ENCODE results near the gene PI4KA.
"Not testable (repeated sequence)": the region's sequence is repeated elsewhere in the genome, so short reads cannot be mapped to it uniquely, and the experiment has no call there.

PI4KA gene

DNA sequence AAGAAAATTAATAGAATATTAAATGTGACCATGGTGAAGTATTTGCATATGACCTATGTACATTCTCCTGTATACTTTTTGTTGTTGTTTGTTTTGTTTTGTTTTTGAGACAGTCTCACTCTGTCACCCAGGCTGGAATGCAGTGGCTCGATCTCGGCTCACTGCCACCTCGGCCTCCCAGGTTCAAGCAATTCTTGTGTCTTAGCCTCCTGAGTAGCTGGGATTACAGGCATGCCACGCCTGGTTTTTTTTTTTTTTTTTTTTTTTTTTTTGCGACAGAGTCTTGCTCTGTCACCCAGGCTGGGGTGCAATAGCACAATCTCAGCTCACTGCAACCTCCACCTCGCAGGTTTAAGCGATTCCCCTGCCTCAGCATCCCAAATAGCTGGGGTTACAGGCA lies 39.1 kb upstream of the PI4KA start:
- no CpG with 5 or more reads among the region's 7 CpGs for WGBS (ENCODE audit: extremely low coverage, insufficient coverage, insufficient read length)
- H2BK120ac ChIP-seq (ENCODE audit: insufficient read depth, low read length, poor library complexity); H3K79me2 ChIP-seq (ENCODE audit: control insufficient read depth, insufficient read depth, low read length, poor library complexity): not testable (repeated sequence)

DNA sequence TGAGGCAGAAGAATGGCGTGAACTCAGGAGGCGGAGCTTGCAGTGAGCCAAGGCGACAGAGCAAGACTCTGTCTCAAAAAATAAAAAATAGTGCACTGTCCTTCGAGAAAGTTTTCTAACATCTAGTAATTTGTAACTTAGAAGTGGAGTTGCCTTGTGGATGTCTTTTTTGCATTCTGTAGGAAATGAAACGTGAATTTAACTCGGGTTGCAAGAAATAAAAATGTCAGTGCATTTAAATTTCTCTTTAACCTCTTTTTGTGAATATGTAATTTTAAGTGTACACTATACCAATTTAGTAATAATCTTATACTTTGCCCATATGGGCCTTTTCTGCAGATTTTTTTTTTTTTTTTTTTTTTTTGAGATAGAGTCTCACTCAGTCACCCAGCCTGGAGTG lies 32.4 kb upstream of the PI4KA start:
- Histone ChIP-seq H3K9ac (ENCODE audit: low read length) (no peak overlapping the region), H4K91ac (ENCODE audit: low read depth, low read length) (no peak overlapping the region), H3K27ac (ENCODE audit: low read depth, low read length) (no peak overlapping the region), H3K4ac (ENCODE audit: low read depth, low read length) (no peak overlapping the region), H2BK5ac (ENCODE audit: low read depth, low read length, poor library complexity) (no peak overlapping the region), H2BK120ac (ENCODE audit: insufficient read depth, low read length, poor library complexity) (no peak overlapping the region), H2AK5ac (ENCODE audit: low read length) (no peak overlapping the region), H4K12ac (ENCODE audit: low read depth, low read length) (no peak overlapping the region), H3K14ac (ENCODE audit: low read length) (no peak overlapping the region), H3K4me1 (ENCODE audit: control insufficient read depth in 1 of 2, insufficient read depth in 2 of 2, low read length in 2 of 2) (peaks cover 0 to 3% of the 10 kb centered on the region in 2 experiments), H2AFZ (ENCODE audit: insufficient read depth, low read length, poor library complexity) (no peak overlapping the region), H3K23ac (ENCODE audit: low read length) (no peak overlapping the region), H3K36me3 (ENCODE audit: control insufficient read depth in 1 of 2, insufficient read depth in 2 of 2, low read length in 2 of 2) (peaks cover 8 to 14% of the 10 kb centered on the region in 2 experiments), H3K4me2 (ENCODE audit: low read length) (no peak overlapping the region), H4K8ac (ENCODE audit: low read depth, low read length) (no peak overlapping the region), H3K27me3 (ENCODE audit: insufficient read depth, low read length) (no peaks in the 10 kb centered on the region), H3K18ac (ENCODE audit: low read length) (no peak overlapping the region), H3K9me3 (ENCODE audit: insufficient read depth, low read depth, low read length) (no peaks in the 10 kb centered on the region), H3K4me3 (ENCODE audit: low read depth, low read length) (no peak overlapping the region), H3K79me1 (ENCODE audit: low read length) (no peaks in the 10 kb centered on the region), H3K79me2 (ENCODE audit: control insufficient read depth, insufficient read depth, low read length, poor library complexity) (no peaks in the 10 kb centered on the region), H2BK12ac (ENCODE audit: low read length) (no peak overlapping the region)
- no CpG with 5 or more reads among the region's 6 CpGs for WGBS (ENCODE audit: extremely low coverage, insufficient coverage, insufficient read length)
- DNase-seq = no peak

More for the DNA sequence above, 39.1 kb upstream of the PI4KA start:
- not testable (repeated sequence) for H3K36me3 ChIP-seq (ENCODE audit: control insufficient read depth in 1 of 2, insufficient read depth in 2 of 2, low read length in 2 of 2); H2AK5ac ChIP-seq (ENCODE audit: low read length); H4K91ac ChIP-seq (ENCODE audit: low read depth, low read length); H4K8ac ChIP-seq (ENCODE audit: low read depth, low read length); H3K4me3 ChIP-seq (ENCODE audit: low read depth, low read length); H2AFZ ChIP-seq (ENCODE audit: insufficient read depth, low read length, poor library complexity); H4K12ac ChIP-seq (ENCODE audit: low read depth, low read length); H3K9me3 ChIP-seq (ENCODE audit: insufficient read depth, low read depth, low read length); H2BK12ac ChIP-seq (ENCODE audit: low read length); H3K23ac ChIP-seq (ENCODE audit: low read length); H2BK5ac ChIP-seq (ENCODE audit: low read depth, low read length, poor library complexity); H3K4me1 ChIP-seq (ENCODE audit: control insufficient read depth in 1 of 2, insufficient read depth in 2 of 2, low read length in 2 of 2); H3K79me1 ChIP-seq (ENCODE audit: low read length); H3K18ac ChIP-seq (ENCODE audit: low read length); H3K4ac ChIP-seq (ENCODE audit: low read depth, low read length); H3K4me2 ChIP-seq (ENCODE audit: low read length); H3K9ac ChIP-seq (ENCODE audit: low read length); H3K27me3 ChIP-seq (ENCODE audit: insufficient read depth, low read length); H3K14ac ChIP-seq (ENCODE audit: low read length); H3K27ac ChIP-seq (ENCODE audit: low read depth, low read length)
- peak in 1 of 2 donors; percentile 77 for DNase-seq

DNA sequence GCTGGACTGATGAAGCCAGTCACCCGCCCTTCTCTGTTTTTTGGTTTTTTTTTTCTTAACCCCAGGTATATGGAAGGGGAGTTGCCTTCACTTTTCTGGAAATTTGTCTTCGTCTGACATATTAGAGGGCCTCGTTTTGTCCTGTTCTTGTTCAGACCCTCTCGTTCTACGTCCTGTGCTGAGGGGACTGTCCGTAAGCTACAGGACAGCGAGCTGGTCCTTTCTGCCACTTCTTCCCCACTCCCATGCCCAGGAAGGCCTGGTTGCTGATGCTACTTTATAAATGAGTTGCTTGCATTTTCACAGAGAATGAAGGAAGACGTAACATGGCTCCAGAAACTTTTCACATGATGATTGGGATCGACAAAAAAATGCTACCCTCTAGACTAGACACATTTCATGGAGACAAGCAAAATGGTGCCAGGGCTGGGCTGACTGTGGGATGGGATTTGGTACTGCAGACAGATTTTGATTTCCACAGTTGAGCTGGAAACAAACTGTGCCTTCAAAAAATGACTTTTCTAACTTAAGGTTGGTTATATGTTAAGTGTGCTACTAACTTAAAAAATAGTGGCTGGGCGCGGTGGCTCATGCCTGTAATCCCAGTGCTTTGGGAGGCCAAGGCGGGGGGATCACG lies 31.4 kb upstream of the PI4KA start:
- Histone ChIP-seq H4K8ac (ENCODE audit: low read depth, low read length) (no peak overlapping the region), H3K79me1 (ENCODE audit: low read length) (no peaks in the 10 kb centered on the region), H2AFZ (ENCODE audit: insufficient read depth, low read length, poor library complexity) (no peak overlapping the region), H3K14ac (ENCODE audit: low read length) (no peak overlapping the region), H4K12ac (ENCODE audit: low read depth, low read length) (no peak overlapping the region), H3K9me3 (ENCODE audit: insufficient read depth, low read depth, low read length) (no peaks in the 10 kb centered on the region), H3K9ac (ENCODE audit: low read length) (no peak overlapping the region), H2AK5ac (ENCODE audit: low read length) (no peak overlapping the region), H3K27me3 (ENCODE audit: insufficient read depth, low read length) (no peaks in the 10 kb centered on the region), H3K4me1 (ENCODE audit: control insufficient read depth in 1 of 2, insufficient read depth in 2 of 2, low read length in 2 of 2) (peaks cover 0 to 8% of the 10 kb centered on the region in 2 experiments), H2BK5ac (ENCODE audit: low read depth, low read length, poor library complexity) (no peak overlapping the region), H4K91ac (ENCODE audit: low read depth, low read length) (no peak overlapping the region), H3K23ac (ENCODE audit: low read length) (no peak overlapping the region), H2BK120ac (ENCODE audit: insufficient read depth, low read length, poor library complexity) (no peak overlapping the region), H3K36me3 (ENCODE audit: control insufficient read depth in 1 of 2, insufficient read depth in 2 of 2, low read length in 2 of 2) (peaks cover 8 to 14% of the 10 kb centered on the region in 2 experiments), H2BK12ac (ENCODE audit: low read length) (no peak overlapping the region), H3K4me3 (ENCODE audit: low read depth, low read length) (no peak overlapping the region), H3K18ac (ENCODE audit: low read length) (no peak overlapping the region), H3K4me2 (ENCODE audit: low read length) (no peak overlapping the region), H3K79me2 (ENCODE audit: control insufficient read depth, insufficient read depth, low read length, poor library complexity) (no peaks in the 10 kb centered on the region), H3K27ac (ENCODE audit: low read depth, low read length) (no peak overlapping the region), H3K4ac (ENCODE audit: low read depth, low read length) (no peak overlapping the region)
- no CpG with 5 or more reads among the region's 13 CpGs for WGBS (ENCODE audit: extremely low coverage, insufficient coverage, insufficient read length)
- DNase-seq = no peak

DNA sequence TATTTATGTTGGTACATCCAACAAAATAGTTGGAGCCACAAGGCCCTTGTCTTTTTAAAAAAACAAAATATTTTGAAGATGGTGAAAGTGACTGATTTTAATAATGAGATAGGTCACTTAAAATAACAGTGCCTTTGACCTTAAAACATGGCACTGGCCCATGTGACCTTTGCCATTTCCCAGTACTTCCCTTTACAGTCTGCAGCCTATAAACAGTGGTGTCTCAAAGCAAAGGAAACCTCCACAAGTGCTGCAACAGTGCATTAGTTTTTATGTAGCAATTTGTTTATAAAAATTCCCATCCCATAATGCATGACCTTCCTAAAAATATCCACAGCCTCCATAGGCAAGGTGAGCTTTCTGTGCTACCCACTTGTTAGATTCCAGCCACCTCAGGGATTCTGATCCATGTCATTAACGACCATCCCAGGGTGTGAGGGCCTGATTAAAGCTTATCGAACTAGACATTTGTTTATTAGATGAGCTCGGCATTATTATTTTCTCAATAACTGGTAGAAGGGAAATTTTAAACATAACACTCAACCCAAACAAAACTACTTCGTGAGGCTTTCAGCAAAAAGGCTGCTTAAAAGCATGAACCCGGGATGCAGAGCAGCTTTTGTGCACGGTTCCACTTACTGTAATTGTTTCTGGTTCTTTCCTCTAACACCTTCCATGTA lies 30.6 kb upstream of the PI4KA start:
- Histone ChIP-seq H3K4ac (ENCODE audit: low read depth, low read length) (no peak overlapping the region), H3K79me1 (ENCODE audit: low read length) (no peaks in the 10 kb centered on the region), H3K23ac (ENCODE audit: low read length) (no peak overlapping the region), H3K27me3 (ENCODE audit: insufficient read depth, low read length) (no peaks in the 10 kb centered on the region), H3K36me3 (ENCODE audit: control insufficient read depth in 1 of 2, insufficient read depth in 2 of 2, low read length in 2 of 2) (peaks cover 12 to 17% of the 10 kb centered on the region in 2 experiments), H3K4me1 (ENCODE audit: control insufficient read depth in 1 of 2, insufficient read depth in 2 of 2, low read length in 2 of 2) (peaks cover 0 to 8% of the 10 kb centered on the region in 2 experiments), H3K9me3 (ENCODE audit: insufficient read depth, low read depth, low read length) (peaks cover 1% of the 10 kb centered on the region), H3K27ac (ENCODE audit: low read depth, low read length) (no peak overlapping the region), H3K18ac (ENCODE audit: low read length) (no peak overlapping the region), H4K91ac (ENCODE audit: low read depth, low read length) (no peak overlapping the region), H3K4me3 (ENCODE audit: low read depth, low read length) (no peak overlapping the region), H2AK5ac (ENCODE audit: low read length) (no peak overlapping the region), H2AFZ (ENCODE audit: insufficient read depth, low read length, poor library complexity) (no peak overlapping the region), H3K9ac (ENCODE audit: low read length) (no peak overlapping the region), H2BK120ac (ENCODE audit: insufficient read depth, low read length, poor library complexity) (no peak overlapping the region), H3K14ac (ENCODE audit: low read length) (no peak overlapping the region), H2BK12ac (ENCODE audit: low read length) (no peak overlapping the region), H2BK5ac (ENCODE audit: low read depth, low read length, poor library complexity) (no peak overlapping the region), H4K8ac (ENCODE audit: low read depth, low read length) (no peak overlapping the region), H3K79me2 (ENCODE audit: control insufficient read depth, insufficient read depth, low read length, poor library complexity) (no peaks in the 10 kb centered on the region), H4K12ac (ENCODE audit: low read depth, low read length) (no peak overlapping the region), H3K4me2 (ENCODE audit: low read length) (no peak overlapping the region)
- no CpG with 5 or more reads among the region's 6 CpGs for WGBS (ENCODE audit: extremely low coverage, insufficient coverage, insufficient read length)
- no peak for DNase-seq
